ENCODE results near the gene POC1A.

The POC1A gene

GRCh38 chr3:52143156-52143555, 11.1 kb downstream of the POC1A start:
- CTCF ChIA-PET = interaction anchor here (0.9 to 21.0 kb wide), 17 partner anchors 9 to 202 kb away, joined by 3 to 725 read pairs (median 4); partner anchors contain the start of genes PARP3, RPL29 and RRP9
- no peak overlapping the region for H3K4me3 ChIP-seq (ENCODE audit: low read depth, low read length)
- TF ChIP-seq CTCF (IDR thresholded peaks at IDR 0.05; ENCODE audit: insufficient read depth, low read length, missing control alignments) = no peak
- no peak for DNase-seq (ENCODE audit: low read depth, low spot score)
- POLR2A ChIA-PET = interaction anchor here (0.7 kb wide), 1 partner anchor 142 kb away, joined by 3 read pairs; no protein-coding TSS in a partner anchor

- ChIA-PET POLR2A (no interaction called here), CTCF (interaction anchor here (1.3 to 21.0 kb wide), 8 partner anchors 9 to 143 kb away, joined by 3 to 725 read pairs (median 9); no protein-coding TSS in a partner anchor)
- TF ChIP-seq CTCF (IDR thresholded peaks at IDR 0.05; ENCODE audit: insufficient read depth, low read length, missing control alignments) = no peak
- no peak overlapping the region for H3K4me3 ChIP-seq (ENCODE audit: low read depth, low read length)
- no peak for DNase-seq (ENCODE audit: low read depth, low spot score)
Observed at GRCh38 chr3:52141751-52142150, 12.5 kb downstream of the POC1A start.

GRCh38 chr3:52140769-52141168, 13.5 kb downstream of the POC1A start:
- POLR2A ChIA-PET = no interaction called here
- CTCF ChIA-PET = interaction anchor here (21.0 kb wide), 1 partner anchor 132 kb away, joined by 725 read pairs; no protein-coding TSS in a partner anchor
- no peak for DNase-seq (ENCODE audit: low read depth, low spot score)
- no peak for TF ChIP-seq CTCF (IDR thresholded peaks at IDR 0.05; ENCODE audit: insufficient read depth, low read length, missing control alignments)
- no peak overlapping the region for H3K4me3 ChIP-seq (ENCODE audit: low read depth, low read length)

GRCh38 chr3:52140000-52140399, 14.2 kb downstream of the POC1A start:
- POLR2A ChIA-PET = interaction anchor here (0.9 kb wide), 1 partner anchor 142 kb away, joined by 3 read pairs; no protein-coding TSS in a partner anchor

GRCh38 chr3:52137311-52137710, 16.9 kb downstream of the POC1A start:
- POLR2A ChIA-PET = no interaction called here
- no peak for DNase-seq (ENCODE audit: low read depth, low spot score)
- TF ChIP-seq CTCF (IDR thresholded peaks at IDR 0.05; ENCODE audit: insufficient read depth, low read length, missing control alignments) = no peak
- CTCF ChIA-PET = interaction anchor here (4.8 to 21.0 kb wide), 2 partner anchors 14 to 129 kb away, joined by 39 to 725 read pairs; no protein-coding TSS in a partner anchor
- no peak overlapping the region for H3K4me3 ChIP-seq (ENCODE audit: low read depth, low read length)

More at GRCh38 chr3:52140000-52140399, 14.2 kb downstream of the POC1A start:
- no peak for TF ChIP-seq CTCF (IDR thresholded peaks at IDR 0.05; ENCODE audit: insufficient read depth, low read length, missing control alignments)
- H3K4me3 ChIP-seq (ENCODE audit: low read depth, low read length) = no peak overlapping the region
- CTCF ChIA-PET = interaction anchor here (1.3 to 21.0 kb wide), 3 partner anchors 10 to 131 kb away, joined by 4 to 725 read pairs (median 7); no protein-coding TSS in a partner anchor
- no peak for DNase-seq (ENCODE audit: low read depth, low spot score)

GRCh38 chr3:52136513-52136912, 17.7 kb downstream of the POC1A start:
- no peak for TF ChIP-seq CTCF (IDR thresholded peaks at IDR 0.05; ENCODE audit: insufficient read depth, low read length, missing control alignments)
- CTCF ChIA-PET = interaction anchor here (0.5 to 21.0 kb wide), 7 partner anchors 8 to 162 kb away, joined by 3 to 725 read pairs (median 4); partner anchors contain the start of genes ABHD14A and ABHD14B
- POLR2A ChIA-PET = no interaction called here
- DNase-seq (ENCODE audit: low read depth, low spot score) = no peak
- no peak overlapping the region for H3K4me3 ChIP-seq (ENCODE audit: low read depth, low read length)
